GM19324 (cell line): ENCODE measurements around the gene BORCS5.
"Not testable (repeated sequence)": the region's sequence is repeated elsewhere in the genome, so short reads cannot be mapped to it uniquely, and the experiment has no call there.

Experiments
- ATAC-seq: cut with Tn5 transposase; IDR thresholded peaks from one replicate; pipeline ENCODE4 v1.9.1; 2021; ENCODE audit warnings: mild to moderate bottlenecking, moderate library complexity; ENCODE audit not compliant: unreplicated experiment, low FRiP score

BORCS5 gene

DNA sequence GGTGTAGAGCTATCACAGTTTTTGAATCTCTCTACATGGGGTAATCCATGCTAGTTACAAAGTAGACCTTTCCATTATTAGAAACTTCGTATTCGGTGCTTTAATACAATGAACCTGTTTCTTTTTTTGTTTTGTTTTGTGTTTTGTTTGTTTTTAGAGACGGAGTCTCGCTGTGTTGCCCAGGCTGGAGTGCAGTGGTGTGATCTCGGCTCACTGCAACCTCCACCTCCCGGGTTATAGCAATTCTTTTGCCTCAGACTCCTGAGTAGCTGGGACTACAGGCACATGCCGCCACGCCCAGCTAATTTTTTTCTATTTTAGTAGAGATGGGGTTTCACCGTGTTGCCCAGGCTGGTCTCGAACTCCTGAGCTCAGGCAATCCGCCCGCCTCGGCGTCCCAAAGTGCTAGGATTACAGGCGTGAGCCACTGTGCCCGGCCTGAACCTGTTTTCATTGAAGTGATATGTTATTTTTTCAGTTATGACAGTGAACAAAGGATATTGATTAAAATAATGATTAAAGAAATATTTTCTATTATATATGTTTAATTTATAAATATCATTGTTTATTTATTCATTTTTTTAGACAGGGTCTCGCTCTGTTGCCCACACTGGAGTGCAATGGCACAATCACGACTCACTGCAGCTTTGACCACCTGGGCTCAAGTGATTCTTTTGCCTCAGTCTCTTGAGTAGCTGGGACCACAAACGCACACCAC, 5.3 kb upstream of the BORCS5 start:
- ATAC-seq = not testable (repeated sequence)

GRCh38 chr12:12353276-12353675, 3.6 kb upstream of the BORCS5 start:
- ATAC-seq = no peak

DNA sequence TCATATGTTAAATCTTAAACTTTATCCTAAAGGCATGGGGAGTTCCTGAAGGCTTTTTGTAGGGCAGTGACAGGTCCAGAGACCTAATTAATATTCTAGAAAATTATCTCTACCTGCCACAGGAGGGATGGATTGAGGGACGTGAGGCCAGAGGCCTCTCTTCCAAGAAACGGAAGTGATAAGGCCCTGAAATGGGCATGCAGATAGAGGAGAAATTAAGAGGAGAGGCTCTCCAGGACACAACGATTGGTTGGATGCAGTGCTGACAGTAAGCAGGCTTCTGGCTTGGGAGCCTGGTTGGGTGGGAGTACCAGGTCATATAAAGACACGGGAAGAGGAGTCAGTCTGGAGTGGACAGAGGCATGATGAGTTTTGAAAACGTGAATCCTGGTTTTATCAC, 3.1 kb upstream of the BORCS5 start:
- ATAC-seq = no peak

DNA sequence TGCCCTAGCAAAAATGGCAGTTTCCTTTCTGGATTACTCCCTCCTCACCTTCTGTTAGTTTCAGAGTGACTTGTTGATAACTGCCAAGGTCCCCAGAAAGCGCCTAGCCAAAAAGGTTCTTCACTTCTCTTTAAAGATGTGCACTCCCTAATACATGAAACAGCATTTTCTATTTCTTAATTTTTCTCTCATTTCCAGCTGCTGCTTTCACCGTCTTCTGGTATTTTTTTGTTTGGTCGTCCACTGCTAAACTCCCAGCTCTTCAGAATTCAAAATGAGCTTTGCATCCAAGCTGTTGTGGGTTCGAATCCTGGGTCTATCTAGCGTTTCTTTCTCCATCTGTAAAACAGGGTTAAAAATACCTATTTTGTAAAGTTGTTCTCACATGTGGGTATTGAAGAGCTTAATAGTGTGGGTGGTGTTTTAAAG, 397 bp upstream of the BORCS5 start:
- no peak for ATAC-seq

DNA sequence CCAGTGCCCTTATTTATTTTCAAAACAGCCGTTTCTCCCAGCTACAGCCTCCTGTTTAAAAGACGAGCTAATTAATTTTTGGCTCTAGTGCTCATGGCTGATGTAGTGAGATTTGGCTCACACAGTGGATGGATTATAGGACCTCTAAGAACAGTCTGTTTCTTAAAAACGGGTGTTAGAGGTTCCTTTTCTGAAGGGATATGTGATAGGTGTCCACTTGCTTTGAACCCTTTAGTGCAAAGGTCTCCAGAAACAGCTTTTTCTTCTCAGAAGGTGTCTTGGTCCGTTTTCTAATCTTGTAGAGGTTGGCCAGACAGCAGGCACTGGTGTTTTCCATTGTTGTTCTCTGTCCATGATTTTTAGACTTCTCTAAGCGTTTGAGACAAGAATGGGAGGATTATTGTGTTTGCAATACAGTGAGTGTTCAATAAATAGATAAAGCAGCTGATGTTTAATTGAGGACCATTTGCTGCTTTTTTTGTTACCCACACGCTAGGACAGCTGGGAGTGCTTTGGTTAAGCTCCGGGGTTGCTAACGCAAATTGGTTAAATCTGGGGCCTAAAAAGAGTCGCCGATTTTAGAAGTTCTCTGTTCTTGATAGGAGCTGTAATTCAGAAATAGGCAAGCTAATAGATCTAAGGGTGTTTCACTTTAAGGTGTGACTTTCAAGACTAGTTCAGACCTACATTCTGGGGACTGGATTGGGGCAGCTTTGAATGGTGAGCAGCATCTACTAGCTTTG, 1.0 kb downstream of the BORCS5 start:
- no peak for ATAC-seq

GRCh38 chr12:12358528-12358927, 1.6 kb downstream of the BORCS5 start:
- no peak for ATAC-seq

DNA sequence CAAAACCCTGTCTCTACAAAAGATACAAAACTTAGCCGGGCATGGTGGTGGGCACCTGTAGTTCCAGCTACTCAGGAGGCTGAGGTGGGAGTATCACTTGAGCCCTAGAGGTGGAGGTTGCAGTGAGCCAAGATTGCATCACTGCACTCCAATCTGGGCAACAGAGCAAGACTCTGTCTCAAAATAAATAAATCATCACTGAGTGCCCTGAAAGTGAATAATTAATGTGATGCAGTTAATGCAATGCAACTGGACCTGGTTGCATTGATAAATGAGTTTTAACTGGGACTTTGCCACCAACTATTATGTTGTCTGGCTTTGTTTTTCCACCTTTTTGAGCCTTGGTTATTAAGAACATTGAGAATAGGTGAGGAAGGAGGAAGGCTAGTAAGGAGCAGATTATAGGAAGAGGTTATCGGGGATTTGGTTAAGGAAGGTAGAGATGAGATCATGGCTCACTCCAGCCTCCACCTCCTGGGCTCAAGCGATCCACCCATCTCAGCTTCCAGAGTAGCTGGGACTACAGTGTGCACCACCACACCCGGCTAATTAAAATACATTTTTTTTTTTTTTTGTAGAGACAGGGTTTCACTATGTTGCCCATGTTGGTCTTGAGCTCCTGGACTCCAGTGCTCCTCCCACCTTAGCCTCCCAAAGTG, 8.0 kb downstream of the BORCS5 start:
- ATAC-seq = no peak

GRCh38 chr12:12365446-12365802, 8.5 kb downstream of the BORCS5 start:
- ATAC-seq = no peak

DNA sequence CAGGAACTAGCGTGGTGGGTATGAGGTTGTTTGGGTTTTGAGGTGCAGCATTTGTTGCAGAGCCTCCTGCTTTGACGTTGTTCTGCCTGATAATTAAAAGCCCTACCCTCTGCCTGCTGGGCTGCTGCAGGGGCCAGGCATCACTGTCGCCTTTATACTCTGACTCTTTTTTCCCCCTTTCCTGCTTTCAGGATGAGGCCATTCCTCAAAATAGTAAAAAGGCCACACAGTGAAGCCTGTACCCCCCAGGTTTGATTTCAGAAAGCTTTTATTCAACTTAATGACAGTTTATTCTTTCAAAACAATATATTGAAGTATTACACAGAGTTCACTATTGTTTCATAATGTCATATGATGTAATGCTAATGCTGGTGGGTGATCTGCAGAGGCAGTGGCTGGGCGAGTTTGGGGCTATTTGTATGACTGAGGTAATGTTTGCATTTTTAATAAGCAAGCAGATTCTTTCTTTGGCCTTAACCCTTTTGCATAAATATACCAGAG, 9.1 kb downstream of the BORCS5 start:
- ATAC-seq = no peak

DNA sequence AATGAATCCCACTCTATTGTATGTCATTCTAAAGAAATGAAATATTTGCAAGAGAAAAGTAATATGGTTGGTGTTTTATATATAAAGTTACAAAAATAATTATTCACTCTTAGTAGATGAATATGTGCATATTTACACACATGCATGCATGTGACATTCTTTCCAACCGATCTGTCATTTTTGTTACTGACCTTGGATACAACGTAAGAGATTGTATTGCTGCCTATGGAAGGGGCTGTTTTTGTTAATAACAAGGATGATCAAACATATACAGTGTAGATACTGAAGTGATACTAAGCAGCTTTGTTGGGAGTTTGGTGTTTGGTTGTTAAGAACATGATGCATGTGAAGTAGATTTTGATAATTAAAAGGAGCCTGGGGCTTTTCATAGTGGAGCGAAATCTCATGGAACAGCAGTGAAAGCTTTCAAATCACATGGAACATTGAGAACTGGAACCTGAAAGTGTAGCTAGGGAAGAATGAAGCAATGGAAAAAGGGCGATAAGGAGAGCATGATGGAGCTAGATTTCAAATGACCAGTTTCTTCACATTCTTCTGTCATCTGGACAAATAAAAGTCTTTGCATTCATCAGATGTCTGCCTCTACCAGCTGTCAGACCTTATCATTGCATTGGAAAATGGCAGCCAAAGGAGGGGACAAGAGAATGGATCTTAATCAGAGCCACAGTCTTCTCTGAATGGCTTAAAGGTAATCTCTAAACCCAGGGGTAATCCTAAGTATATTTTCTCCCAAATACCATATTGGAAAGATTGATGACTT, 10.0 kb downstream of the BORCS5 start:
- ATAC-seq = no peak

GRCh38 chr12:12367482-12367998, 10.7 kb downstream of the BORCS5 start:
- no peak for ATAC-seq

- no peak for ATAC-seq
Measured at GRCh38 chr12:12372946-12373722, 16.3 kb downstream of the BORCS5 start.

DNA sequence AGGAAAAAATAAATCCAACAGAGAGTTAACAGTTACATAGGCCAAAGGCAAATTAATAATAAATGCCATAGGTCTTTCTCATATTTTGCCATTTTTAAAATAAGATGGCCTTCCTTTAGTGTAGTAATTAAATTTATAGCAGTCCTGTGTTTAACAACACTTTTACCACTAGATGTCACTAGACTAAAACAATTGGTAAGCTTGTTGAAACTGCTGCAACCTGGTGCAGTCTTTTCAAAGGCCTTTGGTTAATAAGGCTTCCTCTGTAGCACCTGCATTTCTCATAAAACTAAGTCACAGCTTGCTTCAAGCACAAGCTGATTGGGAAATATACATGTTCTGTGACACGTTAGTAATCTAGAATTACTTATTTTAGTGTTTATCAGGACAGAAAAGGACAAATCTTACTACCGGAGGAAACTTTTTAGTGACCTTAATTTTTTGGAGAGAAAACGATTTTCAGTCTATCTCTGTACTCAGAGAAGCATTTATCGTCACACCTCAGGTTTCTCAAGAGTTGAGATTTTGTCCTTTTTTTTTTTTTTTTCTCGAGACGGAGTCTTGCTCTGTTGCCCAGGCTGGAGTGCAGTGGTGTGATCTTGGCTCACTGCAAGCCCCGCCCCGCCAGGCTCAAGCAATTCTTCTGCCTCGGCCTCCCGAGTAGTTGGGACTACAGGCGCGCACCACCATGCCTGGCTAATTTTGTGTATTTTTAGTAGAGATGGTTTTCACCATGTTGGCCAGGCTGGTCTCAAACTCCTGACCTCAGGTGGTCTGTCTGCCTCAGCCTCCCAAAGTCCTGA, 20.0 kb downstream of the BORCS5 start:
- no peak for ATAC-seq

GRCh38 chr12:12378616-12379015, 21.7 kb downstream of the BORCS5 start:
- ATAC-seq = no peak

GRCh38 chr12:12379831-12380730, 23.2 kb downstream of the BORCS5 start:
- ATAC-seq = no peak

- no peak for ATAC-seq
Measured at GRCh38 chr12:12380949-12381593, 24.2 kb downstream of the BORCS5 start.

DNA sequence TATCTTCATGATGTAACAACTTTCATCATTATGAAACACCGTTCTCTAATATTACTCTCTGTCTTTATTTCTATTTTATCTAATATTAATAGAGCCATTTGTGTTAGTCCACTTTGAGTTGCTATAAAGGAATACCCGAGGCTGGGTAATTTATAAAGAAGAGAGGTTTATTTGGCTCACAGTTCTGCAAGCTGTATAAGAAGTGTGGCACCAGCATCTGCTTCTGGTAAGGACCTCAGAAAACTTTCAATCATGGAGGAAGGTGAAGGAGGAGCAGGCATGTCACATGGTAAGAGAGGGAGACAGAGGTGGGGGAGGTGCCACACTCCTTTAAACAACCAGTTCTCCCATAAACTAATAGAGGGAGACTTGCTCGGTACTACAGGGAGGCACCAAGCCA, 25.1 kb downstream of the BORCS5 start:
- no peak for ATAC-seq
